ENCODE results near the gene HMGCLL1.

Gene HMGCLL1

GRCh38 chr6:55530931-55531330 lies 48.1 kb downstream of the HMGCLL1 start:
- no peak for DNase-seq

DNA sequence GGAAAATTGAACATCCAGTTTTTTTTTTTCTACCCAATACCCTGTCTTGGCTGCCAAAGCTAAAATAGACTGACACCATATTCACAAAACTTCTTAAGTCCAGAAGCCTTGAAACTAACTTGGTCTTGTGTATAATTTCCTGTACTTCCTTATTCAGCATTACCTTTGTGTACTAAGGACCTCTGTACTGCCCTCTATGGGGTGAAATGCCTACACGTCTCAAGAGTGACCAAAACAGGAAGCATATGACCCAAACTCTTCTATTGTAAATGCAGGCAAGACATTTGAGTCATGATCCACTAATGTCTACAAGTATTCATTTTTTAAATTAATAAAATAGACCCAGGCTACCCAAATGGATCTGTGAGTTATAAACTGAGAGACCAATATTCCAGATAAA lies 50.4 kb downstream of the HMGCLL1 start:
- DNase-seq: no peak

DNA sequence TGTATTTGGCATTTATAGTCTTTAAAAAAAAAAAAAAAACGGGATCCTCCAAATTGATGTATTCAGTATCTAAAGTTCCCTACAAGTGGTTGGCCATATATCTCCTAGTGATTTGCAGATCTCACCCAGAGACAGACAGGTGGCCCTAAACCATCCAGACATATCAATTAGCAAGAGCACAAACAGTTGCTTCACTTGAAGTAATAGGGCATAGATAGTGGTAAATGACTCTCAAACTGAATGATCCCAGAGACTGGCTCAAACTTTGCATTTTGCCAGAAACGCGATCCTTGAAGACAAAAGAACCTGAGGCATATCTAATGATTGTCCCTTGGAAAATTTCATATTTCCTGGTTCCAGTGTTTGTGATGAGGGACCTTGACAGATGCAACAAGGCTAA lies 54.6 kb downstream of the HMGCLL1 start:
- no peak for DNase-seq

DNA sequence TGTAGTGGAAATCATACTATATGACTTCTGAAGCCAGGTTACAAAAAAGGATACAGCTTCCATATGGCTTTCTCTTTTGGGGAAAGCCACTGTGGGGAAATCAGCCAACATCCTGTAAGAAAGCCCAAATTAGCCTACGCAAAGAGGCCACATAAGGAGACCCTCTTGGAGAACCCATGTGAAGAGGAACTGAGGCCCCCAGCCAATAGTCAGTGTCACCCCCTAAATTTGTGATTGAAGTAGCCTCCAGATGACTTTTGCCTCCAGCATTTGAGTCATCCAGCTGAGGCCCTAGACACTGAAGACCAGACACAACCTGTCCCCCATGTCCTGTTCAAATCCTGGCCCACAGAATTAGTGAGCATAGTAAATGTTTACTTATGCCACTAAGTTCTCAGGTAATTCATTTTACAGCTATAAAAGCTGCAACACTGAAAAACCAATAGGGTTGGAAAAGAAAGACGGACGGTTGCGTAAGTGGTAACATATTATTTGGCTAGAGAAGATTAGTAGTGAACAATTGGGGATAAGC lies 60.4 kb downstream of the HMGCLL1 start:
- no peak for DNase-seq

DNA sequence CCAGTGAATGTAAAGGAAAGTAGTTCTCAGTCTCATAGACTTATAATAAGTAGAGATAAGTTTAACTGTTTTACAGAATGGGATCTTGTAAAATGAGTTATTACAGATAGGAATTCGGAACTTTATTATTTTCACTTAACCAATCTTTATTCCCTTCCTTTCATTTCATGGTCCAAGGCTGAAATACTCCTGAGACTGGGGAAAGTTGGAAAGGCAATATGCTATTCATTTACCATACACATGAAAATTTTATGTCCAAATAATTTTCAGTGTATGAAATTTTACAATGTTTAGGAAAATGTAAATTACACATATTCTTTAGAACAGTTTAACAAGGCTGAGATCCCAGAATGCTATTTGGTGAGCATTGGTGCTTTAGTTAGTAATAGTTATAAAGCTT lies 62.3 kb downstream of the HMGCLL1 start:
- DNase-seq: no peak

GRCh38 chr6:55512904-55513303 lies 66.1 kb downstream of the HMGCLL1 start:
- DNase-seq: no peak

DNA sequence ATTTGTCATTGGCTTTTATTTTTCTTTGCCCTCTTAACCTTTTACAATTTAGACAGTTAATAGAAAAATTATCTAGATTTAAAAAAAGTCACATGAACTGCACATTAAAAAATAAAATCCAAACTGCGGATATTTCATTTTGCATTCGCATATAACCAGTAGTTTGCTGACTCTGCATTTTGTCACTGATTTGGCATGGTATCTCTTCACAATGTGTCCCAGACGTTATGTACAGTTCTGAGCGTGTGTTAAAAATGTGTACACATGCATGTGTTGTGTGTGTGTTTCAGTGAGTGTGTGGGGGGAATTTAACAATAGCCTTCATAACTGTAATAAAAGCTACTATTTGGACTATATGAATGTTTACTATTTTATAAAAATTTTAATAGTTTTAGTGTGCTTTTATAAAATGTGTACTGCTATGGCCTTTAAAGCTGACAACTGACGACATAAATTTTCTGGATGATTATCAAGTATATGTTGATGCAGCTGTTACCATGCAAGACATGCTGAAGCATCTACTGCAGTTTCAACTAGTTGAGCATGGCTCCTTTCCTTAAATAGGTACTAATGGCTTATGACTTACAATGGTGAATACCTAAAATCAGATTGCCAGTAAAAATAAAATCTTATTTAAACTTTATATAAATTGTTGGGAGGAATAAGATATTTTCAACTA lies 67.7 kb downstream of the HMGCLL1 start:
- no peak for DNase-seq

DNA sequence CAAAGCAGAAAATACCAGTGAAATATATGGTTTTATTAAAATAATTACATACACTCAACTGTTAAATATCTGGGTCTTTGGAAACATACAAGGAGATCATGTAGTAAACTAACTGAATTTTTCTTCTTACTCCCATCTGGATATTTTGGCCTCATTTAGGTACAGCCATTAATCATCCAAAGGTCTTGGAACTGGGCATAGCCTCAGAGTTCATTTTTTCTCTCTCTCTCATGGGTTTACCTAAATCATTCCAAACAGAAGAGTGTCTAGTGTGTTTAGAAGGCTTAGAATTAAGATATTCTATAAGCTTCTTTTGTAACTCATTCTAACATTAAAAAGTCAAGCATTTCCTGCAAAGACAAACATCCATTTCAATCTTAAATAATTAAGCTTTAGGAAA lies 79.4 kb downstream of the HMGCLL1 start:
- DNase-seq: no peak

DNA sequence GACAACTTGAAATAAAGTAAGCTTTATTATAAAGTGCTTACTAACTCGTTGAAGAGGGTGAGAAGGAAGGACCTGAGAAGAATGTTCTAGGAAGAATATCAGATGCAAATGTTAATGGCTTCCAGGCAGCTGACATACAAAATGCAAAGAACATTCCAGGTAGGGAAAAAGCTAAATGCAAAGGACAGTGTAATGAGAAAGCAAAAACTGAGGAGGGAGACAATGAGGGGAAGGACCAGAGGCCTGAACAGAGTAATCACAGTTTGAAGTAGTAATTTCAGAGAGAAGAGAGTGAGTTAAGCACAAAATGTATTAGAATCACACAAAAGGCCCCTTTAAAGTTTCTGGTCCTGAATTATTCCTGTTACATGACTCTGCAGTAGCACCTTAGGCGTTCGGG lies 81.3 kb downstream of the HMGCLL1 start:
- DNase-seq: no peak

DNA sequence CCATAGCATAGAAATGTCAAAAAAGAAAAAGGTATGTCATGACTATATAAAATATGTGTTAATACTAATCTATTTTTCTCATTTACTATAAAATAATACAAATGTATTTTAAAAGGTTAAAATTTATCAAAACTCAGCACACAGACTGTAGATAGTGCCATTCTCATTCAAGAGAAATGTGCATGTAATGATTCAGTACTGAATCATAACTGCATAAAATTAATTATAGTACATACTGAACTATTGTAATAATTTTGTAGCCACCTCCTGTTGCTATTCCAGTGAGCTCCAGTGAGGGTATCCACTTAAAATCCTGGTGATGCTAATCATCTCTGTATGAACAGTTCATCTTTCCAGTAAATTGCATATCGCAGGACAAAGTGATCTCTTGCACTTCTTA lies 82.8 kb downstream of the HMGCLL1 start:
- no peak for DNase-seq

DNA sequence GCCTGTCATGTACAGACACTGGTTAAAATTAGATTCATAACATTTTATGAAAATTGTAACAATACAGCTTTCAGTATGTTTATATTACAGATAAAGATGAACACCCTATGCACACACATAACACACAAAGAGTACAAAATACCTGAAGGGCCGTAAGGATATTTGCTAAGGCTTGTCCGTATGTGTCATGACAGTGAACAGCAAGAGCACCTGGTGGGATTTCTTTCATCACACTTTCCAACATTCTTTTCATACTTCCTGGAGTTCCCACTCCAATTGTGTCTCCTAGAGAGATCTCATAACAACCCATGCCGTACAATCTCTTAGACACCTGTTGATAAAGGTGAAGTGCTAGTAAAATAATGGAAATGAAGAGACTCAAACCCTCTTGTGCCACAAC lies 83.7 kb downstream of the HMGCLL1 start:
- no peak for DNase-seq

DNA sequence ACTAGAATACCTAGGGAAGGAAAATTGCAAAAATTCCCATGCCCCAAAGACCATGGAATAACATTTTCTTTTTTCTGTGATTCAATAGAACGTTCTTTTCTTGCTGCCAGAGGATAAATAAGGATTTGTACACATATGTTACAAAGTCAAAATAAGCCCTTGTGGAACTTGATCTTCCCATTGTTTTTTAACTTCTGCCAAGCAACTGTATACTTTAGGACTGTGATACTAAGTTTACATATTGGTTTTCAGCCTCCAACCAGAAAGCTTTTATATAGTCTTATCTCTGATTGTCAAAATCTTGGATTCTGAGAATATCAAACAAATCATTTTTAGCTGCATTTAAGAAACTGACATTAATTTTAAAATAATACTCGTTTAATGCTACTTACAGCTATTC lies 84.6 kb downstream of the HMGCLL1 start:
- no peak for DNase-seq

DNA sequence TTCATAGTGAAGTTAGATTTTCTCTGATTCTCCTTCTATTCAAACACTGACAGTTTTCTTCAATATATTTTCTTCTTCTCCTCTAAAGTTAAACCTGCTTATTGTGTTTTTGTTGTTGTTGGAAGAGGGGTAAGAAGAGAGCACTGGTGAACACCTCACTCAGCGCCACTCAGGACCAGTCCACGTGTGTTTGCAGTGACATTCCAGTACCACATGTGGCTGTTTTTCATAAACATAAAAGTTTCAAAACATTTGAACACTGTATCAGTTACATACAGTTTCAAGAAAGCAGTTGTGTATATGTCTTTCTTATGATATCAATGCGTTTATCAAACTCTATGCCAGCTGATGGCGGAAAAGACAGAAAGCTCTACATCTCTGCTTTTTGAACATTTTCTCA lies 86.7 kb downstream of the HMGCLL1 start:
- no peak for DNase-seq

GRCh38 chr6:55490871-55491270 lies 88.1 kb downstream of the HMGCLL1 start:
- no peak for DNase-seq

DNA sequence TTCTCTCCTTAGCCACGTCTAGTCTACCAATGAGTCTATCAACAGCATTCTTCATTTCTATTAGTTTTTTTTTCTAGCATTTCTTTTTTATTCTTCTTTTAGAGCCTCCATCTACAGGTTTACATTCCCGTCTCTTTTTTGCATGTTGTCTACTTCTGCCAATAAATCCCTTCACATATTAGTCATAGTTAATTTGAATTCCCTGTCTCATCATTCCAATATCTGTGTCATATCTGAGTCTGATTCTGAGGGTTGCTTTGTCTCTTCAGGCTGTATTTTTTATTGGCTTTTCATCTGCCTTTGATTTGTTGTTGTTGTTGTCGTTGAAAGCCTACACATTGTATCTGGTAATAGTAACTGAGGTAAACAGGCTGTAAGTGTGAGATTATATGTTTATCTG lies 104.6 kb downstream of the HMGCLL1 start:
- no peak for DNase-seq

DNA sequence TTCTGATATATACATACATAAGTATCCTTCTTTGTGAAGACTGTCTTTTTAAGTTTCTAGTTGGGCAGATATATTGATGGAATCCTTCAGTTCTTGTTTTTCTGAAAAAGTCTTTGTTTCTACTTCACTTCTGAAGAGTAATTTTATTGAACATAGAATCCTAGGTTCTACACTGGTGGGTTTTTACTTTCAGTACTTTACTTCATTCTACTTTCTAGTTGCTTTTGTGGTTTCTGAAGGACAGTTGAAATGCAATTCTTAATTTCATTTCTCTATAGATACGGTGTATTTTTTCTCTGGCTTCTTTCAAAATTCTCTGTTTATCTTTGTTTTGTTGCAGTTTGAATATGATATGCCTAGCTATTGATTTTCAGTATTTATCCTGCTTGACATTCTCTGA lies 105.3 kb downstream of the HMGCLL1 start:
- no peak for DNase-seq

- DNase-seq: no peak
These were observed 109.0 kb downstream of the HMGCLL1 start for GRCh38 chr6:55469951-55470366.

GRCh38 chr6:55456016-55456415 lies 123.0 kb downstream of the HMGCLL1 start:
- no peak for DNase-seq

DNA sequence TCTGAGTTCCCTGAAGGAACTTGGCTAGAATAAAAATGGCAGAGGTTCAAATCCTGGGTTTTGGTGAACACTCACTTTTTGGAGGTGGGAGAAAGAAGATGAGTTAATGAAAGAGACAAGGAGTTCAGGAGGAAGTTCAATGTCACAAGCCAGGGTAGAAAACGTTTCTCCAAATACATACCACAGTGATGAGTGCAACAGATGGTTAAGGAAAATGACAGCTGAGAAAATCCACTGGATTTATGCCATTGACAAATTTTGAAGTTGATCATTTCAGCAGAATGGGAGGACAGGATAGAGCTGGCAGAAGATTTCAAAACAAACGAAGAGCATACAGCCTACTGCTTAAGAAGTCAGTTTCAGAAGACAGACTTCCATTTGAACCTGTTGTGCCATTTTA lies 129.0 kb downstream of the HMGCLL1 start:
- no peak for DNase-seq

DNA sequence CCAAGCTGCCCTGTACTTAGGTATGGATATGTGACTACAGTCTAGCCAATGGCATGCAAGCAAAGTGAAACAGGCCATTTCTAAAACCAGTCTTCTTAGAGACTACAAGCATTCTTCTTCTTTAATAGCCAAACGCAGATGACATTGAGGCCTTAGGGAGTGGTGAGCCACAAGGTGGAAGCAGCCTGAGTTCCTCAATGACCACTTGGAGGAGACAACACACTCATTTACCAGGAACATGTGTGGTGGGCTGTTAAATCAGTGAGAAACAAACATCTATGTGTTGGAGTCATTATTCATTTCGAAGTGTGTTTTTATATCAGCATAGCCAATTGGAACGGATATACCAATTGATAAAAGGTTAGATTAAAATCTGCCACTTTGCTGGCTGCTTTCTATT lies 129.8 kb downstream of the HMGCLL1 start:
- DNase-seq: no peak

GRCh38 chr6:55448451-55448850 lies 130.5 kb downstream of the HMGCLL1 start:
- DNase-seq: no peak

DNA sequence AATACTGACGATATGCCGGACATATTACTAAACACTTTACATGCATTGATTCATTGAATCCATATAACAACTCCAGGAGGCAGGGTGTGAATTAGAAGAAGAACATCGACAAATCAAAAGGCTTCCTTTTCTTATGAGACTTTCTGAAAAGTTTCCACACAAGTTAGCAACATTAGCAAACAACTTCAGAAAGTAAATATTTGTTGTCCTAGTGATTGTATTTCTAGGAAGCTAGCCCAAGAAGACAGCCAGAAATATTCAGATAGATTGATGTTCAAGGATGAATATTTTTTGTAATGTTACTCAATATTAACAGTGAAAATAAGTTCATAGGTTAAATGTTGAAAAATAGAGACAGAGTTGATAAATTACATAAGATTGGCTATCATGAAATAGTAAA lies 131.1 kb downstream of the HMGCLL1 start:
- no peak for DNase-seq

DNA sequence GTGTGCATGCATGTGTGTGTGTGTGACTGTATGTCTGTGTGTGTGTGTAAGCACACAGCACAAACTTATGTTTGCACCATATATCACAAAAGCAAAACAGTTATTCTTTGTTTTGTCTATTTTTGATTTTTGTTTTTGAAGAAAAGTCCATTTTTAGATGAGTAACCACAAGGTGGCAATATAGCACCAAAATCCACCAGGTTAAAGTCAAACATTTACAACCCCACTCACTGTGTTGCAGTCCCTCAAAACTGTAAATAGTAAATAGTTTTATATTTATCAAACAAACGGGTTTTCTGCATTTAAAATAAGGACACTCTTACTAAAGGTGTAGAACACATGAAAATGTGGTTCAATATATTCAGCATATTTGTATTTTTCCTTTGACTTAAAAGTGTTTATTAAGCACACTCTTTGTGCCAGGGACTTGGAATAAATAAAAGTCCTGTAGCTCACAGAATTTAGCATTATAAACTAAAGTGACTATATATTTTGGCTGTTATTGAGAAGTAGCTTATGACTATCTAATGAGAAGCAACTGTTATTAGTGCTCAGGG lies 133.3 kb downstream of the HMGCLL1 start:
- DNase-seq: no peak

- DNase-seq: no peak
These were observed 135.5 kb downstream of the HMGCLL1 start for GRCh38 chr6:55443238-55444134.

All from activated T-cell treated with anti-CD3 and anti-CD28 coated beads, Interleukin-2, amount 50 U/mL, for 1 hour (primary cell).